HL-60 (cell line): Measurements from ENCODE around the gene NRXN2.

ENCODE experiments used
- DNase-seq, 2 experiments: peaks; one replicate each; pipeline ENCODE4 v3.0.0-alpha.2; 2010 to 2020; ENCODE audit warnings: low read depth in 1 of 2, low spot score in 1 of 2
- H3K27ac ChIP-seq: fragments of 250-450 bp; sonication (Bioruptor Pico); replicated peaks from 2 replicates; pipeline ENCODE4 v1.5.1; 2020; ENCODE audit warnings: mild to moderate bottlenecking, moderate library complexity
- H3K27me3 ChIP-seq: fragments of 250-450 bp; sonication (Bioruptor Pico); 2 replicates; pipeline ENCODE4 v1.5.1; 2021; ENCODE audit warnings: mild to moderate bottlenecking, moderate library complexity; ENCODE audit not compliant: insufficient read depth, poor library complexity, severe bottlenecking
- H3K4me3 ChIP-seq: replicated peaks from 2 replicates; pipeline ENCODE4 v1.5.1; 2011; ENCODE audit warnings: mild to moderate bottlenecking, control low read depth, low read length; ENCODE audit not compliant: insufficient read depth
- CTCF ChIP-seq: IDR thresholded peaks from one replicate; pipeline ENCODE4 v1.5.1; 2011; ENCODE audit warnings: low read length, control low read depth, inconsistent platforms; ENCODE audit not compliant: insufficient read depth
- GABPA ChIP-seq: IDR thresholded peaks from 2 replicates; pipeline ENCODE4 v1.6.1; 2012; ENCODE audit warnings: low read depth
- POLR2AphosphoS5 ChIP-seq: IDR thresholded peaks from 2 replicates; pipeline ENCODE4 v1.6.1; 2012; ENCODE audit warnings: low read depth
- REST ChIP-seq: IDR thresholded peaks from 2 replicates; pipeline ENCODE4 v1.6.1; 2012; ENCODE audit warnings: low read depth; ENCODE audit not compliant: insufficient replicate concordance
- SPI1 ChIP-seq: IDR thresholded peaks from 2 replicates; pipeline ENCODE4 v1.6.1; 2012; ENCODE audit warnings: low read depth, mild to moderate bottlenecking, borderline replicate concordance

Gene NRXN2

GRCh38 chr11:64754919-64755662, 32.1 kb upstream of the NRXN2 start:
- Histone ChIP-seq H3K27me3 (no peaks in the 10 kb centered on the region), H3K4me3 (no peak overlapping the region), H3K27ac (no peak overlapping the region)
- no peak for DNase-seq
- TF ChIP-seq GABPA (no peak), POLR2AphosphoS5 (no peak), CTCF (no peak), SPI1 (no peak), REST (no peak)

- no peak for DNase-seq
- H3K27ac ChIP-seq = no peak overlapping the region
- no peaks in the 10 kb centered on the region for H3K27me3 ChIP-seq
- TF ChIP-seq GABPA (no peak), POLR2AphosphoS5 (no peak), CTCF (no peak), REST (no peak), SPI1 (no peak)
- no peak overlapping the region for H3K4me3 ChIP-seq
Observed at GRCh38 chr11:64754124-64754918, 31.3 kb upstream of the NRXN2 start.

- Histone ChIP-seq H3K27me3 (no peaks in the 10 kb centered on the region), H3K4me3 (no peak overlapping the region), H3K27ac (no peak overlapping the region)
- no peak for DNase-seq
- TF ChIP-seq CTCF = no peak
- TF ChIP-seq SPI1 = no peak
- TF ChIP-seq REST = no peak
- no peak for TF ChIP-seq GABPA
- no peak for TF ChIP-seq POLR2AphosphoS5
Observed at GRCh38 chr11:64753380-64754123, 30.6 kb upstream of the NRXN2 start.
